Gastrocnemius medialis (tissue), 4 donors: ENCODE results near the gene KRT80.

Experiments used
- CTCF ChIP-seq, 5 experiments: fragments of 450-650 bp in 3 of 5; fragments of 200-600 bp in 2 of 5; sonication (generic) in 2 of 5; IDR thresholded peaks in 4 of 5; conservative IDR thresholded peaks in 1 of 5; 1 replicate in 4 of 5; 2 replicates in 1 of 5; pipeline ENCODE4 v1.5.1; 2016 to 2019; ENCODE audit warnings: antibody characterized with exemption in 5 of 5, mild to moderate bottlenecking in 3 of 5, moderate library complexity in 3 of 5
- POLR2A ChIP-seq, 2 donors: fragments of 450-650 bp; IDR thresholded peaks; one replicate each; pipeline ENCODE4 v1.6.1; 2017; ENCODE audit warnings: antibody characterized with exemption in 2 of 2, mild to moderate bottlenecking in 2 of 2, moderate library complexity in 2 of 2

GRCh38 chr12:52207106-52207505, 15.3 kb upstream of the KRT80 start:
- TF ChIP-seq POLR2A (IDR thresholded peaks at IDR 0.05) (no peak), CTCF (IDR thresholded peaks at IDR 0.05 in 4 of 5, conservative IDR thresholded peaks at IDR 0.05 in 1 of 5) (no peak)
